Measurements from ENCODE around the gene SH2D6. TPM values are rescaled to one million over a fixed set of nuclear protein-coding genes. Genes with fewer than 3 reads are reported as not detected.
"Not testable (repeated sequence)": the region's sequence is repeated elsewhere in the genome, so short reads cannot be mapped to it uniquely, and the experiment has no call there.

SH2D6 gene
- total and polyA plus RNA-seq, 3 experiments from 2014 or later: 0.63 to 1.4 TPM; not detected in 1

DNA sequence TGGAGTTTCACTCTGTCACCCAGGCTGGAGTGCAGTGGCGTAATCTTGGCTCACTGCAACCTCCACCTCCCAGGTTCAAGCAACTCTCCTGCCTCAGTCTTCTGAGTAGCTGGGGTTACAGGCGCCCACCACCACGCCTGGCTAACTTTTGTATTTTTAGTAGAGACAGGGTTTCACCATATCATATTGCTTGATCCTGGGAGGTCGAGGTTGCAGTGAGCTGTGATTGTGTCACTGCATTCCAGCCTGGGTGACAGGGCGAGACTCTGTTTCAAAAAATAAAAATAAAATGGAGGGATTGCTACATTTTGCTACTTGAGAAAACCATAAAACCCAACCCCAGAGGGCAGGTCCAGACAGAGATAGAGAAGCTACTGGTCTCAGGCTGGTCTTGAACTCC lies 35.4 kb upstream of the SH2D6 start:
- H3K9me3 Mint-ChIP-seq; H3K27ac ChIP-seq (ENCODE audit: low read depth, low read length); H3K27me3 ChIP-seq (ENCODE audit: insufficient read depth, low read length, poor library complexity, severe bottlenecking); H3K4me3 ChIP-seq (ENCODE audit: low read length); POLR2A ChIA-PET; DNase-seq; H3K4me1 ChIP-seq (ENCODE audit: insufficient read depth, low read length); H3K27me3 Mint-ChIP-seq; H3K4me3 Mint-ChIP-seq; H3K4me1 Mint-ChIP-seq; H3K9me3 ChIP-seq (ENCODE audit: low read length); H3K27ac Mint-ChIP-seq: not testable (repeated sequence)
- peaks cover 20% of the 10 kb centered on the region for H3K36me3 ChIP-seq (ENCODE audit: insufficient read depth, low read length)
- CTCF ChIA-PET: interaction anchor here (1.8 kb wide), 1 partner anchor 169 kb away, joined by 5 read pairs; no protein-coding TSS in a partner anchor
- H3K36me3 Mint-ChIP-seq: peaks cover 17 to 76% (median 18%) of the 10 kb centered on the region in 3 donors

DNA sequence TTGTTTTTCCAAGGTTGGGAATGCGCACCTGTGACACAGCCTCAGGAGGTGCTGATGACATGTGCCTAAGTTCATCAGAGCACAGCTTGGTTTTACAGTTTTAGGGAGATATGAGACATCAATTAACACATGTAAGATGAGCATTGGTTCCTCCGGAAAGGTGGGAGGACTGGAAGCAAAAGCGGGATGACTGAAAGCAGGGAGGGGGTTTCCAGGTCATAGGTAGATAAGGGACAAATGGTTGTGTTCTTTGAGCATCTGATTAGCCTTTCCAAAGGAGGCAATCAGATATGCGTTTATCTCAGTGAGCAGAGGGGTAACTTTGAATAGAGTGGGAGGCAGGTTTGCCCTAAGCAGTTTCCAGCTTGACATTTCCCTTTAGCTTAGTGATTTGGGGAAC lies 34.7 kb upstream of the SH2D6 start:
- Mint-ChIP-seq H3K4me1 (no peaks in the 10 kb centered on the region), H3K27ac (peak overlapping the region in 2 of 8 donors; percentile 38 to 51), H3K27me3 (no peaks in the 10 kb centered on the region), H3K4me3 (no peak overlapping the region), H3K9me3 (no peaks in the 10 kb centered on the region), H3K36me3 (peaks cover 10 to 76% (median 11%) of the 10 kb centered on the region in 3 donors)
- no peaks in the 10 kb centered on the region for H3K4me1 ChIP-seq (ENCODE audit: insufficient read depth, low read length)
- ChIA-PET CTCF (interaction anchor here (1.8 kb wide), 1 partner anchor 168 kb away, joined by 5 read pairs; no protein-coding TSS in a partner anchor), POLR2A (no interaction called here)
- no peaks in the 10 kb centered on the region for H3K27me3 ChIP-seq (ENCODE audit: insufficient read depth, low read length, poor library complexity, severe bottlenecking)
- no peaks in the 10 kb centered on the region for H3K9me3 ChIP-seq (ENCODE audit: low read length)
- no peak overlapping the region for H3K27ac ChIP-seq (ENCODE audit: low read depth, low read length)
- H3K4me3 ChIP-seq (ENCODE audit: low read length): no peak overlapping the region
- DNase-seq: no peak
- H3K36me3 ChIP-seq (ENCODE audit: insufficient read depth, low read length): peaks cover 19% of the 10 kb centered on the region

DNA sequence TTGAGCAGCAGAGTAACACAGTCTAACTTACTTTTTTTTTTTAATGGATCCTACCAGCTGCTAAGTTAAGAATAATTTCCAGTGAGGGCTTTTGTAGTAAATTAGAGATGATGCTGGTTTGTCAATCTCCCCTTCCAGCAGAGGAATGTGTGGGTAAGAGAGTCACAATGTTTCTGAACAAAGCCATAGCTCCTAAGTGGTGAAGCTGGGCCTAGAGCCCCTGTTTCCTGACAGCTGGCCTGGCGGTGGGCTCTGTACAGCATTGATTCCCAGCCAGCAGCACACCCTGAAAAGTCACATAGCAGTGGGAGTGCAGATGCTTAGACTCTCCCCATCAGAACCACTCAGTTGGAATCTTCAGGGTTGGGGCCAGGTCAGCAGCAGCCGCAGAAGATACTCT lies 32.8 kb upstream of the SH2D6 start:
- Histone ChIP-seq H3K4me3 (ENCODE audit: low read length) (no peak overlapping the region), H3K4me1 (ENCODE audit: insufficient read depth, low read length) (no peaks in the 10 kb centered on the region), H3K27ac (ENCODE audit: low read depth, low read length) (no peak overlapping the region), H3K27me3 (ENCODE audit: insufficient read depth, low read length, poor library complexity, severe bottlenecking) (no peaks in the 10 kb centered on the region), H3K9me3 (ENCODE audit: low read length) (no peaks in the 10 kb centered on the region), H3K36me3 (ENCODE audit: insufficient read depth, low read length) (peaks cover 10% of the 10 kb centered on the region)
- no peaks in the 10 kb centered on the region for H3K9me3 Mint-ChIP-seq
- ChIA-PET POLR2A (interaction anchor here (0.5 kb wide), 1 partner anchor 152 kb away, joined by 3 read pairs; no protein-coding TSS in a partner anchor), CTCF (interaction anchor here (0.6 kb wide), 1 partner anchor 23 kb away, joined by 3 read pairs; no protein-coding TSS in a partner anchor)
- H3K36me3 Mint-ChIP-seq: peaks cover 4 to 75% (median 10%) of the 10 kb centered on the region in 3 donors
- H3K27me3 Mint-ChIP-seq: no peaks in the 10 kb centered on the region
- no peak overlapping the region for H3K4me3 Mint-ChIP-seq
- peak overlapping the region in 1 of 8 donors; percentile 46 for H3K27ac Mint-ChIP-seq
- H3K4me1 Mint-ChIP-seq: no peaks in the 10 kb centered on the region
- DNase-seq: no peak

GRCh38 chr2:85387754-85388153 lies 30.8 kb upstream of the SH2D6 start:
- CTCF ChIA-PET: interaction anchor here (1.1 to 1.9 kb wide), 2 partner anchors 33 to 169 kb away, joined by 3 to 6 read pairs; no protein-coding TSS in a partner anchor
- no peak overlapping the region for H3K4me3 Mint-ChIP-seq
- no peaks in the 10 kb centered on the region for H3K9me3 ChIP-seq (ENCODE audit: low read length)
- peaks cover 10% of the 10 kb centered on the region for H3K36me3 ChIP-seq (ENCODE audit: insufficient read depth, low read length)
- H3K27me3 ChIP-seq (ENCODE audit: insufficient read depth, low read length, poor library complexity, severe bottlenecking): no peaks in the 10 kb centered on the region
- H3K9me3 Mint-ChIP-seq: no peaks in the 10 kb centered on the region
- H3K36me3 Mint-ChIP-seq: peaks cover 4 to 74% (median 7%) of the 10 kb centered on the region in 3 donors
- no peak overlapping the region for H3K27ac Mint-ChIP-seq
- POLR2A ChIA-PET: interaction anchor here (0.6 to 0.7 kb wide), 2 partner anchors 31 to 48 kb away, joined by 3 to 8 read pairs; partner anchors contain the start of gene SH2D6
- no peak for DNase-seq
- H3K27ac ChIP-seq (ENCODE audit: low read depth, low read length): no peak overlapping the region
- H3K4me1 ChIP-seq (ENCODE audit: insufficient read depth, low read length): peaks cover 7% of the 10 kb centered on the region
- no peaks in the 10 kb centered on the region for H3K27me3 Mint-ChIP-seq
- no peak overlapping the region for H3K4me3 ChIP-seq (ENCODE audit: low read length)
- peaks cover 5 to 7% (median 5%) of the 10 kb centered on the region in 3 donors for H3K4me1 Mint-ChIP-seq

- ChIA-PET CTCF (interaction anchor here (1.1 to 5.5 kb wide), 3 partner anchors 14 to 167 kb away, joined by 3 to 51 read pairs (median 6); no protein-coding TSS in a partner anchor), POLR2A (no interaction called here)
- Histone ChIP-seq H3K27me3 (ENCODE audit: insufficient read depth, low read length, poor library complexity, severe bottlenecking) (no peaks in the 10 kb centered on the region), H3K9me3 (ENCODE audit: low read length) (no peaks in the 10 kb centered on the region), H3K4me1 (ENCODE audit: insufficient read depth, low read length) (peaks cover 8% of the 10 kb centered on the region), H3K4me3 (ENCODE audit: low read length) (no peak overlapping the region), H3K36me3 (ENCODE audit: insufficient read depth, low read length) (peaks cover 10% of the 10 kb centered on the region), H3K27ac (ENCODE audit: low read depth, low read length) (no peak overlapping the region)
- Mint-ChIP-seq H3K4me3 (no peak overlapping the region), H3K36me3 (peaks cover under 1 to 68% (median 7%) of the 10 kb centered on the region in 3 donors), H3K4me1 (peaks cover 5 to 7% (median 5%) of the 10 kb centered on the region in 3 donors), H3K27me3 (no peaks in the 10 kb centered on the region), H3K27ac (peak overlapping the region in 2 of 8 donors; percentile 56 to 95), H3K9me3 (no peaks in the 10 kb centered on the region)
- DNase-seq: no peak
These were observed 29.5 kb upstream of the SH2D6 start for GRCh38 chr2:85388878-85389538.

DNA sequence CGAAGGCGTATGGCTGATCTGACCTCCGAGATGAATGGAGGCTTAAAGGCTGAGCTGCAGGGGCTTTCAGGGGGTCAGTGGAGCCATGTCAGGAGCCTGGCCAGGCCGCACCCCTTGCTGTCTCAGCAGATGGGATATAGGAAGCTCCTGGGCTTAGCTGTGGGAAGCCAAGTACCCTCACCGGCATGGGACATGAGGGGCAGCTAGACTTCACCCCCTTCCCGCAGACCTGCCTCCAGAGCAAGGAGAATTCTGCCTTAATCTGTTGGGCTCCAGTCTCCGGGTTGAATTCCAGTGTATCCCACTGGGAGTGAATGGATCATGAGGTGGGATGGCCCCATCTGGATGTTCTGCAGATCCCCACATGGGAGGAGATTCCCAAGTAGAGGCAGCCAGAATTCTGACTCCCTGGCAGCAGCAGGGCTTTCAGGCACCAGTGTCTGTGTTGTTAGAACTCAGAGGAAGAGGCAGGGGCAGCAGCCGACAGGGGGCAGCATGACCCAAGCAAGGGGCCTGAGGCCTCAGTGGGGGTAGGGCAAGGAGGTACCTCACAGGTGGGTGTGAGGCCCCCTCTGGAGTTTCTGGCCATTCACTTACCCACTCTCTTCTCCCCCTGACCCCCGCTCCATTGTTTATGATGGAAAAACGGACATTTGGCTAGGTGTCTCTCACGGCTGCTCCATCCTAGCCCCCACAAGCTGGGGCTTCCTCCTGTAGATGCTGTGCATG lies 27.4 kb upstream of the SH2D6 start:
- Mint-ChIP-seq H3K36me3 (peaks cover 0 to 57% (median 3%) of the 10 kb centered on the region in 3 donors), H3K4me1 (peaks cover 5 to 7% (median 5%) of the 10 kb centered on the region in 3 donors), H3K4me3 (no peak overlapping the region), H3K9me3 (no peaks in the 10 kb centered on the region), H3K27ac (peak overlapping the region in 2 of 8 donors; percentile 69 to 75), H3K27me3 (no peaks in the 10 kb centered on the region)
- Histone ChIP-seq H3K27ac (ENCODE audit: low read depth, low read length) (no peak overlapping the region), H3K4me3 (ENCODE audit: low read length) (no peak overlapping the region), H3K36me3 (ENCODE audit: insufficient read depth, low read length) (peaks cover 10% of the 10 kb centered on the region), H3K9me3 (ENCODE audit: low read length) (no peaks in the 10 kb centered on the region), H3K4me1 (ENCODE audit: insufficient read depth, low read length) (peaks cover 8% of the 10 kb centered on the region), H3K27me3 (ENCODE audit: insufficient read depth, low read length, poor library complexity, severe bottlenecking) (no peaks in the 10 kb centered on the region)
- CTCF ChIA-PET: interaction anchor here (1.5 to 5.5 kb wide), 6 partner anchors 14 to 160 kb away, joined by 3 to 51 read pairs (median 5); no protein-coding TSS in a partner anchor
- POLR2A ChIA-PET: no interaction called here
- peak; percentile 48 to 73 (median 57) for DNase-seq

DNA sequence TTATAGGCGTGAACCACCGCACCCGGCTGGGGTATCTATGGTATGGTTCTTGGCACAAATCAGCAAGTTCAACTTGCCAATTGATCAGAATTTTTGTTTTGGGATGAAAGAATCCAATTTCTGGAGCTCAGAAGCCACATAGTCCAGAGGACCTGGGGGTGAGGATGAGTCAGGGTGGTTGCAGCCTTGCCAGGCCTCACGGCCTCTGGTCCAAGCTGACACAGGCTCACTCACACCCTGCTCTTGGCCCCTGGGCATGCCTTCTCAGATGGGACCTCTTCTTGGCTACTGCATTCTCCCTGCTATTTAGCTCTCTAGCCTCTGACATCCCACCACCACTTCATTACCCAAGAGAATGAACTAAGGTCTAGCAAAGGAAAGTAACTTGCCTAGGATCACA lies 24.7 kb upstream of the SH2D6 start:
- POLR2A ChIA-PET: no interaction called here
- Histone ChIP-seq H3K4me1 (ENCODE audit: insufficient read depth, low read length) (peaks cover 8% of the 10 kb centered on the region), H3K36me3 (ENCODE audit: insufficient read depth, low read length) (no peaks in the 10 kb centered on the region), H3K27me3 (ENCODE audit: insufficient read depth, low read length, poor library complexity, severe bottlenecking) (no peaks in the 10 kb centered on the region), H3K9me3 (ENCODE audit: low read length) (no peaks in the 10 kb centered on the region), H3K27ac (ENCODE audit: low read depth, low read length) (no peak overlapping the region), H3K4me3 (ENCODE audit: low read length) (no peak overlapping the region)
- no peaks in the 10 kb centered on the region for H3K9me3 Mint-ChIP-seq
- peaks cover 0 to 40% (median 3%) of the 10 kb centered on the region in 3 donors for H3K36me3 Mint-ChIP-seq
- no peak for DNase-seq
- H3K27me3 Mint-ChIP-seq: no peaks in the 10 kb centered on the region
- H3K27ac Mint-ChIP-seq: peak overlapping the region in 2 of 8 donors; percentile 36 to 67
- no peak overlapping the region for H3K4me3 Mint-ChIP-seq
- CTCF ChIA-PET: interaction anchor here (0.9 to 5.5 kb wide), 3 partner anchors 9 to 157 kb away, joined by 3 to 51 read pairs (median 4); no protein-coding TSS in a partner anchor
- peaks cover 5 to 7% (median 5%) of the 10 kb centered on the region in 3 donors for H3K4me1 Mint-ChIP-seq

Data from CD8-positive, alpha-beta memory T cell (primary cell).